OCI-LY1 (cell line): ENCODE results near the gene TNNI2.

ENCODE experiments used
- CTCF ChIP-seq: fragments of 200-600 bp; sonication (generic), shearing (Covaris generic); IDR thresholded peaks from 2 replicates; pipeline ENCODE4 v1.5.1; 2017; ENCODE audit warnings: mild to moderate bottlenecking, antibody characterized with exemption, low read length, moderate library complexity, mixed read lengths
- EZH2 ChIP-seq: fragments of 200-600 bp; sonication (generic), shearing (Covaris generic); IDR thresholded peaks from 2 replicates; pipeline ENCODE4 v1.8.0; 2017; ENCODE audit warnings: borderline replicate concordance, mixed run types, mild to moderate bottlenecking, antibody characterized with exemption, low read length, moderate library complexity, mixed read lengths

GRCh38 chr11:1854132-1854948 is 15.6 kb downstream of the TNNI2 start:
- no peak for TF ChIP-seq CTCF
- no peak for TF ChIP-seq EZH2
